HG03571 (cell line): ENCODE results near the gene BMPR1A.
"Not testable (repeated sequence)": the region's sequence is repeated elsewhere in the genome, so short reads cannot be mapped to it uniquely, and the experiment has no call there.

Experiments
- ATAC-seq: cut with Tn5 transposase; IDR thresholded peaks from one replicate; pipeline ENCODE4 v1.9.1; 2021; ENCODE audit not compliant: unreplicated experiment

The BMPR1A gene

DNA sequence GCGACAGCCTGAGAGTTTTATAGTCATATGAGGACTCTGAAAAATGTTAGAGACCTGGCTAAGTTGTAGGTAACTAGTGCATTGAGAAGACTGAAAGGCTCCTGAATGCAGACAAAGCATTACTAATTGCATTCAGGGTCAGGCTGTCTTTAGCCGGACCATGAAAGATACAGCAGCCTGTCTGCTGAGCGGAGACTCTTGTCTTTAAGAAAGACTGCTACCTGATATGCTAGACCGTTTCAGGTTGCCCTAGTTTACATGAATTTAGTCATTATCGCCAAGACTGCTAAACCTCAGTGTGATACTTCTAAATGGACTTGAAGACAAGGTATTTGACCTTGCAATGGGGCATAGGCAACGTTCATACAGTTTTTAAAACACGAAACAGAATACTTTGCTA is 81.2 kb downstream of the BMPR1A start:
- ATAC-seq, result no peak

DNA sequence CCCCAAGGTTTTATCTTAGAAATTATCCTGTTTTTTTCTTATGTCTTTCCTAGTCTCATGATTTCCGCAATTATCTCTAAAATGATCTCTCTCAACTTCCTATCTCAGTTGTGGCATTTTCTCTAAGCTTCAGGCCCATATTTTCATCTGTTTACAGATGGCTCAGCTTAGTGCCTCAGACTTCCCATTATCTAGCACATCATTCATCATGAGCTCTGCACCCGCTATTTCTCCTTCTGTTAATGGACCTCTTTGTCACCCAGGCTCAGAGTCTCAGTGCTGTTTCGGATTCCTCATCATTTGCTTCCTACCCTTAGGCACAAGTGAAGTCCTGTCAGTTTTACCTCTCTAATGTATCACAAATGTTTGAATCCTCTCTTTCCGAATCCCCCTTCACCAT is 84.1 kb downstream of the BMPR1A start:
- ATAC-seq, result no peak

DNA sequence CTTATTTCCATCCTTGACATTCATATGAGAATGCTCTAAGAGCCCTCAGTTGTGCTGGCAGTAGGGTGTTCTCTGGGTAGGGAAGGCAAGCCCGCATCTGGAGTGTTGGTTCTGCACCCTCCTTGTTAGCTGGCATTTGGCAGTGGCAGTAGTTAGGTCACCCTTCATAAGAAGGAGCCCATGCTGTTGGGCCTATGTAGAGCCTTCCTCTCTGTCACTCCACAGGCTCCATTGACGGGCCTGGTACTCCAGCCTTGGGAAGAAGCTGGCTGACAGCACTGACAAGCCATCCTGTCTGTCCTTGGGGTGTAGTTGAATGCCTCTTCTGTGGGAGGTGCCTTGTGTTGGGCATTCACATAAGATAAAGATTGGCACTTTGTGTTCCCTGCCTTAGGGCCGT is 89.7 kb downstream of the BMPR1A start:
- ATAC-seq, result no peak

DNA sequence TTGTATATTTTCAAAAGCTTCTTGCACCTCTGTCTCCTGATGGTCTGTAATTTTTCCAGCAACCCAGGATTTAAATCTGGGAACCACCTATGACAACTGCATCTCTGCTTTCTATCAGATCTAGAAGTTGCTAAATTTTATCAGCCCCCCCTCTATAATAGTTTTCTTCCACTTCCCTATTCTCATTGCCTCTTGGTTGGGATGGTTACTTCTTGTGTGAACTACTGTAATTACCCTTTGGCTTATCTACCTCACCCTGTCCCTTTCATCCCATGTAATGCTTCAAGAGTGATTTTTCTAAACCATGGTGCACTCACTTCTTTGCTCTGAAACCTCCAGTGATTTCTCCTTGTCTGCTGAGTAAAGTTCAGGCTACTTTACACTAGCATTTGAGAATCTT is 92.3 kb downstream of the BMPR1A start:
- ATAC-seq, result no peak

DNA sequence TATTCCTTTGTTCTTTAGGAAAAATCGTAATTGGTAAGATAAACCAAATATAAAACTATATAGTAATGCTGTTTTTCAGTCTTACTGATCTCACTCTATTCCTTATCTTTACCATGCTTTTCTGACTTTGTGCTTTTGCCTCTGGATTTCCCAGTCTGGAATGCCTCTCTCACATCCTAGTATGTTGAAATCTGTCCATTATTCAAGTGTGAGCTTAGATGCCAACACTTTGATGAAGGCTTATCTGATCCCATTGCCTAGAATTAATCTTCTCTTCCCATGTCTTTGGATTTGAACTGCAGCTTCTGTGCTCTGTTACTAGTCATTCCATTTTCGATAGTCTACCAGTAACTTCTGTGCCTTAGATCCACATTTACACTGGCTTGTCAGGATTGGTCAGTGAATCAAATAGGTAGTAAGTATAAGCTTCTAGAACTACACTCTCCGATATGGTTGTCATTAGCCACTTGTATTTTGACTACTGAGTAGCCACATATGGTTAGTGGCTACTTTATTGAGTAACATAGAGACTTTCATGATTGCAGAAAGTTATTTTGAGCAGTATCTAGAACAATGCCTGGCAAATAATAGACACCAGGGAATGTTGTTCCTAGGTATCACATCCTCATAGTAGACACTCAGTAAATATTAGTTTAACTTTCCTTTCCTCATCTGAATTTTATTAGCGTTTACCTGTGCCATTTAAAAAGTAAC is 92.9 kb downstream of the BMPR1A start:
- peak; percentile 82 for ATAC-seq

DNA sequence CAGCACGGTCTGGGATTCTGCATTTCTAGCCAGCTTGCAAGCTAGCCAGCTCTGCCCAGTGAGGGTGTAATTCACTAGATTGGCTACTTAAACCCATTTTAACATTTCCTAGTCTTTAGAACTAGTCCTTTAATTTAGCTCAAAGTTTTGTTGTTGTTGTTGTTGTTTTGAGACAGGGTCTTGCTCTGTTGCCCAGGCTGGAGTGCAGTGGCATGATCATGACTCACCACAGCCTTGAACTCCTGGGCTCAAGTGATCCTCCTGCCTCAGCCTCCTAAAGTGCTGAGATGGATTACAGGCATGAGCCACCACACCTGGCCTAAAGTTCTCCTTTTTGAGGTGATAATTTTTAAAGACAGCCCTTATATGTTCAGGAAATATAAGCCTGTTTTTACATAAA is 94.1 kb downstream of the BMPR1A start:
- no peak for ATAC-seq

DNA sequence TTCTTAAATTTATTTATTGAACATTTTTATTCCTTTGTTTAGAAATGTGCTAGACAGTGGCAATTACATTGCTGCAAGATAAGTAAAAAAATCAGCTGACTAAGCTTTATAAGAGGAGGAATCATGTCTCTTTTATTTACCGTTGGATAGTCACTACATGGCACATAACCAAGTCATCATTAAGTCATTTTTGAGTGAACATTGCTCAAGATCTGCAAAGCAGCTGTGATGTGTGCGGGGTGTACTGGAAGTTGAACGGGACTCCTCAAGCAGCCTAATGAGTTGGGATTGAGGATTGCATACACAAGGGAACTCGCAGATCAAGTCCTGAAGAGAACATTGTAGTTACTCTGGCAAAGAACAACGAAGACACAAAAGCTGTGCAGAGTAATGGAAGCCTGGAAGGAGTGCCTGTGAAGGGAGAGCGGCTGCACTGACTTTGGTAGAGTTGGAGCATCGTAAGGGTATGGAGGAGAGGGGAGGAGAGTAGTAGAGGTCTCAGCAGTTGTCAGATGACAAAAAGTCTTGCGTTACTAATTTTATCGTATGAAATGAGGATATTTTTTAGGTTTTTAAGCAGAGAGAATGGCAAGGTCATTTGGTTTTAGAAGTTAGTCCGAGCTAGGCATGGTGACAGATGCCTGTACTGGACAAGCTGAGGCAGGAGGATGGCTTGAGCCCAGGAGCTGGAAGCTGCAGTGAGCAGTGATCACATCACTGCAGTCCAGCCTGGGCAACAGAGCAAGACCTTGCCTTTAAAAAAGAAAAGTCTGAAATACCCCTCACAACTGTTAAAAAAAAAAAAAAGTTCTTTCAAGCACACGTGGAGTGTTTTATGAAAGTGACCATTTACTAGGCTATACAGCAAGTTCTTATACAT is 95.1 kb downstream of the BMPR1A start:
- ATAC-seq, result no peak

DNA sequence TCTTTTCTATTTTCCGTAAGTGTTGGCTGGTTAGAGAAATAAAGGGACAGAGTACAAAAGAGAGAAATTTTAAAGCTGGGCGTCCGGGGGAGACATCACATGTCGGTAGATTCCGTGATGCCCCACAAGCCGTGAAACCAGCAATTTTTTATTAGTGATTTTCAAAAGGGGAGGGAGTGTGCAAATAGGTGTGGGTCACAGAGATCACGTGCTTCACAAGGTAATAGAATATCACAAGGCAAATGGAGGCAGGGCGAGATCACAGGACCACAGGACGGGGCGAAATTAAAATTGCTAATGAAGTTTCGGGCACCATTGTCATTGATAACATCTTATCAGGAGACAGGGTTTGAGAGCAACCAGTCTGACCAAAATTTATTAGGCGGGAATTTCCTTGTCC is 97.2 kb downstream of the BMPR1A start:
- ATAC-seq, result not testable (repeated sequence)

DNA sequence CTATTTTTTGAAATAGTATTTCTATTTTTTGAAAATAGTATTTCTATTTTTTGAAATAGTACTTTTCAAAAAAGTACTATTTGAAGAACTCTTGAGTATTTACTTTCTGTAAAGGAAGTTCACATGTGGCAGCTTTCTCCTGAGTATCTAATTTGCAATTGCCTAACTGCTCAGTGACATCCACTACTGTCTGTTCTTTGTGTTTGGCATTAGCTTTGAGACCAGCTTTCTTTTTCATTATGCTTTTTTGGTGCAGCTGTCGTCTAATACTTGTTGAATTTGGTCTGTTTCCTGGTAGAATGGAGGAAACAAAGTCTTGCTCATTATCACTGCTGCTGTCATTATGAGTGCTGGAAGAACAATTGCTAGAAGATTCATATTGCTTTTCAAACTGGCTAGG is 99.1 kb downstream of the BMPR1A start:
- no peak for ATAC-seq

DNA sequence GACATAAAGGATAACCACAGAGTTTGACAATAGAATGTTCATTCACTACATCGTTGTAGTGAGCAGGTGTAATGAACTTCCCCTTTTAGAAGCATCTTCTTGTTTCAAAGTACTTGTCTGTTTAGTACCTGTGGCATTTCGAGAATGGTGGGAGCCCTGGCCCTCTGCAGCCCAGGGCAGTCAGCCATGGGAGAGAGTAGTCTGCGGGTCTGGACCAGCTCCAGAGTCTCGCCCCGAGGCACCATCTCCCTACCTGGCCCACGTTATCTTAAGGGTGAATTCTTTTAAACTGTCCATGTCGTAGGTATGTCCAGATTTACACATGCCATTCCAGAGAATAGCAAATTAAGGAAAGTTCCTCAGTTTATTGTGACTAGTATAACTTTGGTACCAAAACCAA is 99.7 kb downstream of the BMPR1A start:
- no peak for ATAC-seq

DNA sequence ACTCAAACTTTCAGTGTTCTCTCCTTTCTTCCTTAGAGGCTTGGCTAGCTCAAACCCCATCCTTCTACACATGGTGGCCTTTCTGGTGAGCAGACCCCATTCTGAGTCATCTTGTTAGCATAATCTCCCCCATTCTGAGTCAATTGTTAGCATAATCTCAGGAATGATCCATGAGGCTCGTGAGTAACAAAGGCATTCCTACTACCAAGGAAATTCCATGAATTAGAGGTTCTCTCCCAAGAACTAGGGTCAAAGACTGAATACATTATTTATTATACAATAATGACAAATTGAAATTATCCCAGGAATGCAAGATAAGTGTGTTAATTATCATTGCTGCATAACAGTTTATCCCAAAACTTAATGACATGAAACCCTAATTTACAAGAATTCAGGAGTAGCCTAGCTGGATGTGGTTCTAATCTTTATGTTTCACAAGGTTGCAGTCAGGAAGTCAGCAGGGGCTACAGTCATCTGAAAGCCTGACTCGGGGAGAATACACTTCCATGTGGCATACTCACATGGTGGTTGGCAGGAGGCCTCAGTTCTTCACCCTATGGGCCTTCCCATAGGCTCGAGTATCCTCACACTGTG is 100.8 kb downstream of the BMPR1A start:
- ATAC-seq, result no peak

DNA sequence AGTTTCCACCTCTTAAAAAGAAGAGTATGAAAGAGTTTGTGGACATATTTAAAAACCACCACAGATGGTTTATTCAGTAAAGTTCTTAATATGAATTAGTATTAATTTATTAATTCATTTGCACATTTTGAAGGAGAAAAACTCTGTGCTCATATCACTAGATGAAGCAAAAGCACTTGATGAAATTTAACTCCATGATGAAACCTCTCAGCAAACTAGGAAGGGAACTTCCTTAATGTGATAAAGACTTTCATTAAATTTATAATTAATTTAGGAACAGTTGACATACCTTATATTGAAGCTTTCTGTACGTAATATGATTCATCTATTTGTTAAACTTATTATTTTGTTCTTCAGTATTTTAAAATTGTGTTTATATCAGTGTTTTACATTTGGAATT is 101.6 kb downstream of the BMPR1A start:
- ATAC-seq, result no peak

DNA sequence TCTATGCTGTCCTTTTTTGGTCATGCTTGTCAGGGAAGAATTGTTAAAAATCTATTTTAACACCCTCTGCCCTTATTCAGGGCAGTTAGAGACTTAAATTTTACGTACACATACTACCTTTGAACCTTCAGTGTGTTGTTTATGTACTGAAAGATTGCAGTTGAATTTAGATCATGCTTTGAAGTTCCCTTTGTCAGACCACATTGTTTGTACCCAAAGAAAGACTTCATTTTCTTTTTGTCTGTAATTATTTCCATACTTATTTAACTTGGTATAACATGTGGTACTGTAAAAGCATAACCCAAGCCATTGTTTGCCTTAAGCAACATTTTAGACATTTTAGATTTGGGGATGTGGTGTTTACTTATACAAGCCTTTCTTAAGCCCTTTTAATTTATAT is 104.9 kb downstream of the BMPR1A start:
- ATAC-seq, result no peak

DNA sequence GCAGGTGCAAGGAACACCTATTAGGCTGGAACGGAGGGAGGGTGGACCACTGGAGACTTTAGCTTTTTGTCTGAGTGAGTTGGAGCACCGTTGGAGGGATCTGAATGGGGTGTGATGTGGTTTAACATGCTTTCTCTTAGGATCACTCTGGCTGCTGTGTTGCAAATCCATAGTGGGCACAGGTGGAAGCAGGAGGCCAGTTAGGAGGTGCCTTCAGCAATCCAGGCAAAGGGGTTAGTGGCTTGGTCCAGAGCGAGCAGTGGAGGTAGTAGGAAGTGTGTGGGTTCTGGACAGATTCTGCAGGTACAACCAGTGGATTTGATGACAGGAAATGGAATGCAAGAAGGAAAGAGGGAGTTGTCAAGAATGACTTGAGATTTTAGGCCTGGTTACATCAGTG is 106.0 kb downstream of the BMPR1A start:
- no peak for ATAC-seq

DNA sequence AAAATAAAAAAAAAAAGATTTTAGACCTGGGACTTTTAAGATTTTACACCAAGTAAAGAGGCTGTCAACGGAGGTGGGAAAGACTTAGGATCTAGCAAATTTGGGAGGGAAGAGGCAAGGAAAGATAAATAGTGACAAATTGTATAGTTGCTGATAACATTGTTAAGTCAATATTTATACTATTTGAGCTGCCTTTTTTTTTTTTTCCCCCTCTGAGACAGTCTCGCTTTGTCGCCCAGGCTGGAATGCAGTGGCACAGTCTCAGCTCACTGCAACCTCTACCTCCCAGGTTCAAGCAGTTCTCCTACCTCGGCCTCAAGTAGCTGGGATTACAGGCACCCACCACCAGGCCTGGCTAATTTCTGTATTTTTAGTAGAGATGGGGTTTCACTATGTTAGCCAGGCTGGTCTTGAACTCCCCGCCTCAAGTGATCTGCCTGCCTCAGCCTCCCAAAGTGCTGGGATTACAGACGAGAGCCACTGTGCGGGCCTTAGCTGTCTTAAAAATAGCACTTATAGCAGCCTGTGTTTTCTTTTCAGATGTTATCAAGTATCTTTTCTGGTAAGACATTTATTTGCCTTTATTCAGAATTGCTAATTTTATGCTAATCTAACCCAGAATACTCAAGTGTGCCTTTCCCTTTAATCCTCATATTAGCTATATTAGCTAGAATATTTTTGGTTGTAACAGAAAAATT is 106.5 kb downstream of the BMPR1A start:
- no peak for ATAC-seq

DNA sequence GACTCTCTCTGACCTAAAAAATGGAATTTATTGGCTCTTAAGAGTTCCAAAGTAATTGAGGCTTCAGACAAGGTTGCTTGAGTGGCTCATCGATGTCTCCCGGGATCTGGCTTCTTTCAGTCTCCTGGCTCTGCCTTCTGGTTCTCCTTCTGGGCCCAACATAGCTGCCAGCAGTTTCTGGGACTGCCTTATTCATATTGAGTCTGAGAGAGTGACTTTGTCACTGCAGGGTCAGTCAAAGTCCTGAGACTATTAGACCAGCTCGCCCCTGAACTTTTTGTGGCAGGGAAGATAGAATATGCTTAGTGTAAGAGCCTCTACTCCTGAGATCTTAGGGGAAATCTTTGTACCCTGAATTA is 107.0 kb downstream of the BMPR1A start:
- no peak for ATAC-seq

DNA sequence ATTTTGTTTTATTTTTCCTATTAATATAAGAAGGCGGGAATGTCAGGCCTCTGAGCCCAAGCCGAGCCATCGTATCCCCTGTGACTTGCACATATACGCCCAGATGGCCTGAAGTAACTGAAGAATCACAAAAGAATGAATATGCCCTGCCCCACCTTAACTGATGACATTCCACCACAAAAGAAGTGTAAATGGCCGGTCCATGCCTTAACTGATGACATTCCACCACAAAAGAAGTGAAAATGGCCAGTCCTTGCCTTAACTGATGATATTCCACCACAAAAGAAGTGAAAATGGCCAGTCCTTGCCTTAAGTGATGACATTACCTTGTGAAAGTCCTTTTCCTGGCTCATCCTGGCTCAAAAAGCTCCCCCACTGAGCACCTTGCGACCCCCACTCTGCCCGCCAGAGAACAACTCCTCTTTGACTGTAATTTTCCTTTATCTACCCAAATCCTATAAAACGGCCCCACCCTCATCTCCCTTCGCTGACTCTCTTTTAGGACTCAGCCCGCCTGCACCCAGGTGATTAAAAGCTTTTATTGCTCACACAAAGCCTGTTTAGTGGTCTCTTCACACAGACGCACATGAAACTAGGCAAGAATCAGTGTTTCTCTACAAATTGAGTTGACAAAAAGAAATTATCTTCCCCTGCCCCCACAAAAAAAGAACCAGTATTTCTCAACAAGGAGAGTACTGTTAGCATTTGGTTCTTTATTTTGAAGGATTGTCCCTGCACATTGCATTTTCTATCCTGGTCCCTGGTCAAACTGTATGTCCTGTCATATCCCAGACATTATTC is 108.8 kb downstream of the BMPR1A start:
- ATAC-seq, result not testable (repeated sequence)

DNA sequence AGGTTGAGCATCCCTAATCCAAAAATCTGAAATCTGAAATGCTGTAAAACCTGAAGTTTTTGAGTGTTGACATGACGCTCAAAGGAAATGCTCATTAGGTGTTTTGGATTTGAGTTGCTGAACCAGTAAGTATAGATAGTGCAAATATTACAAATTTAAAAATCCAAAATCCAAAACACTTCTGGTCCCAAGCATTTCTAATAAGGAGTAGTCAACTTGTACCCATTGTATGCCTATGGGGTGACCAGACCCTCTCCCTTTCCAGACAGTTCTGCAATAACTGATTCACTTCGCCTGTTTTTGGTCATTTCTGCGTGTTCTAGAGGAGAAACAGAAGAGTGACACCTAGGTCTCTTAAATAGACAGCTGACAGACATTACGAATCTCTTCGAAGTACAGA is 110.7 kb downstream of the BMPR1A start:
- ATAC-seq, result no peak

DNA sequence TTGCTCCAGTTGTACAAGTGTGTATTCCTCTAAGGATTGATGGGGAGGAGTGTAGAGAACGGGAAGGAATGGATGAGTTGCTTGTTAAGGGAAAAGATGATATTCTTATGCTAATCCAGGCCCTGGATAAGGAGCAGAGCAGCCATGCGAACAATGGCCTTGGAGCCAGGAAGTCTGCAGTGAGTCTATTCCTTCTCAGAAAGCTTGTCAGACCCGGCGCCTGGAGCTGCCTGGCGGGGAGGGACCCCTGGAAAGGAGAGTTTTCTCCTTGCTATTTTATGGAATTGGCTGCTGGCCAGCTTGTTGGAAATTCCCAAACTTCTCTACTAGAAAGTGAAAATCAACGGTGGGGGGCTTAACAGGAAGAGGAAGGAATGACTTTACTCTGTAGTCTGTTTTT is 111.9 kb downstream of the BMPR1A start:
- ATAC-seq, result no peak

DNA sequence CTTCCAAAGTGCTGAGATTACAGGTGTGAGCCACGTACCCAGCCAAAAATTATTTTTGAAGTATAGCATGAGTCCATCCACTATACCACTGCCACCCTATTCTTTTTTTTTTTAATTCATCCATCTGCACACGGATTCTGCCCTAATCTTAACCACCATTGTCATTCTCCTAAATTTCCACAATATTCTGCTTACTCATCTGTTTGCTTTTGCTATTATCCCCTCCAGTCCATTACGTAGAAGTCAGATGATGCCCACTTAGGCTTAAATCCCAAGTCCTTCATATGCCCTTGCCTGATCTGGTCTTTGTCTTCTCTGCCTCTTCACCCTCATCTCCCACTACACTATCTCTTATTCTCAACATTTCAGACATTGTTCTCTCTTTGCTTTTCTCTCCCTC is 114.3 kb downstream of the BMPR1A start:
- no peak for ATAC-seq
